ENCODE data around the gene HFM1. TPM values are rescaled to one million over a fixed set of nuclear protein-coding genes. Genes with fewer than 3 reads are reported as not detected.
"Not testable (repeated sequence)": the region's sequence is repeated elsewhere in the genome, so short reads cannot be mapped to it uniquely, and the experiment has no call there.

The HFM1 gene
- polyA plus RNA-seq, 1 donor = 1.6 TPM

DNA sequence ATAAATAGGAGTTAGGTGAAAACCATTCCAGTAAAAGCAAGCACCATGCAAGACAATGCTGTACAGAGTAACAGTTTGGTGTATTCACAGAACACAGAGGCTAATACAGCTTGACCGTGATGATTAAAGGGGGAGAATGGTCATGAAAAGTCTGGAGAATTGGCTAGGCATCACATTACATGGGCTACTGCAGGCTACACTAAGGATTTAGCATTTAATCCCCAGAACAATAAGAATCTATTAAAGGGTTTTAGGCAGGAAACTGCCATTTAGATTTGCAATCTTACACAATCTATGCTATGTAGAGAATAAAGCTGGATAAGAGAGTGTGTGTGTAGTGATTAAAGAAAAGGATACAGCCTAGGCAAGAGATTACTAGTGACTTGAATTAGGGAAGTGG is 30.6 kb downstream of the HFM1 start:
- DNase-seq (ENCODE audit: low read depth) = no peak

DNA sequence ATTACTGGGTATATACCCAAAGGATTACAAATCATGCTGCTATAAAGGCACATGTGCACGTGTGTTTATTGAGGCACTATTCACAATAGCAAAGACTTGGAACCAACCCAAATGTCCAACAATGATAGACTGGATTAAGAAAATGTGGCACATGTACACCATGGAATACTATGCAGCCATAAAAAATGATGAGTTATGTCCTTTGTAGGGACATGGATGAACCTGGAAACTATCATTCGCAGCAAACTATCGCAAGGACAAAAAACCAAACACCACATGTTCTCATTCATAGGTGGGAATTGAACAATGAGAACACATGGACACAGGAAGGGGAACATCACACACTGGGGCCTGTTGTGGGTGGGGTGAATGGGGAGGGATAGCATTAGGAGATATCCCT is 32.4 kb downstream of the HFM1 start:
- not testable (repeated sequence) for DNase-seq (ENCODE audit: low read depth)

- no peak for DNase-seq (ENCODE audit: low read depth)
Measured at GRCh38 chr1:91349524-91349923, 55.1 kb downstream of the HFM1 start.

DNA sequence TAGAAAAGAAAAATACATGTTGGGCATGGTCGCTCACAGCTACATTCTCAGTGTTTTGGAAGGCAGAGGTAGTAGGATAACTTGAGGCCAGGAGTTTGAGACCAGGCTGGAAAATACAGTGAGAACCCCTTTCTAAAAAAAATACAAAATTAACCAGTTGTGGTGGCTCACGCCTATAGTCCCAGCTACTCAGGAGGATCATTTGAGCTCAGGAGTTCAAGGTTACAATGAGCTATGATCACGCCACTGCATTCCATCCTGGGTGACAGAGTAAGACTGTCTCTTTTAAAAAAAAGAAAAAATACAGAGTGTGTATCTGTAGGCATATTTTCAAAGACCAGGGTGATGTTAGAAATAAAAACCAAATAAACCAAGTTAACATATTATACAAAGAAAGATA is 57.8 kb downstream of the HFM1 start:
- no peak for DNase-seq (ENCODE audit: low read depth)

- DNase-seq (ENCODE audit: low read depth) = no peak
Measured at GRCh38 chr1:91345395-91346005, 59.1 kb downstream of the HFM1 start.

- DNase-seq (ENCODE audit: low read depth) = no peak
Measured at GRCh38 chr1:91338501-91338900, 66.1 kb downstream of the HFM1 start.

- no peak for DNase-seq (ENCODE audit: low read depth)
Measured at GRCh38 chr1:91335603-91336002, 69.0 kb downstream of the HFM1 start.

- DNase-seq (ENCODE audit: low read depth) = no peak
Measured at GRCh38 chr1:91334856-91335255, 69.8 kb downstream of the HFM1 start.

GRCh38 chr1:91325456-91325855 is 79.2 kb downstream of the HFM1 start:
- DNase-seq (ENCODE audit: low read depth) = no peak

GRCh38 chr1:91314643-91315042 is 90.0 kb downstream of the HFM1 start:
- DNase-seq (ENCODE audit: low read depth) = no peak

GRCh38 chr1:91311672-91312071 is 93.0 kb downstream of the HFM1 start:
- DNase-seq (ENCODE audit: low read depth) = no peak

DNA sequence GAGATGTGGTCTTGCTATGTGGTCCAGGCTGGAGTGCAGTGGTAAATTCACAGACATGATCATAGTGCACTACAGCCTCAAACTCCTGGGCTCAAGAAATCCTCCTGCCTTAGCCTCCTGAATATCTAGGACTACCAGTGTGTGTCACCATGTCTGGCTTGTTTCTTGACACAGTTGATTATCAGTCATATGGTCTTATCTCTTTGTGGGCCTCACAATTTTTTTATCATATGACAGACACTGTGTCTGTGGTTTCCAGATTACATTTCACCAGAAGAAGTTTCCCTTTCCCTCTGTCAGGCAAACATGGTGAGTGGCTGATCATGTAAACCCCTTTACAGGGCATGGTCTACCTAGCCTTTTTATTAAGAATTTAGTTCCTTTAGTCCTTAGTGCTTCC is 96.1 kb downstream of the HFM1 start:
- no peak for DNase-seq (ENCODE audit: low read depth)

DNA sequence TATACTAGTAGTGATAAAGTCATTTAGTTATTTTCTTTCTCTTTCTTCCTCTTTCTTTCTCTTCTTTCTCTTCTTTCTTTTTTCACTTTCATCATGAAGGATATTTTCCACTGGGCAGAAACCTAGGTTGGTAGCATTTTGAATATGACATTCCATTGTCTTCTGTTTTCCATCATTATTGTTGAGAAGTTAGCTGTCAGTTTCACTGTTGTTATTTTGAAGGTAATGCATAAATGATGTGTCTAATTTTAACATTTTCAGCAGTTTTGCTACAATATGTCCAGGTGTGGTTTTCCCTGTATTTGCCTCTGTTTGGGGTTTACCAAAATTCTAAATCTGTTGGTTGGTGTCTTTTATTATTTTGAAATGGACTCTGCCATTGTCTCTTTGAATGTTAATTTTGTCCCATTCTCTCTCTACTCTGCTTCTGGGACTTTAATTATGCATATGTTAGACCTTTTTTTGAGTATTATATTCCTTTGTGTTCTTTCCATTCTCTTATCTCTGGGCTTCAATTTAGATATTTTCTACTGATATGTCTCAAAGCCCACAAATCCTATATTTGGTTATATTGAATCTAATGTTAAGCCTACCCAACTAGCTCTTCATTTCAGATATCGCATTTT is 96.7 kb downstream of the HFM1 start:
- DNase-seq (ENCODE audit: low read depth) = no peak

- DNase-seq (ENCODE audit: low read depth) = no peak
Measured at GRCh38 chr1:91303165-91303564, 101.5 kb downstream of the HFM1 start.

- DNase-seq (ENCODE audit: low read depth) = not testable (repeated sequence)
Measured at GRCh38 chr1:91288843-91289553, 115.6 kb downstream of the HFM1 start.

DNA sequence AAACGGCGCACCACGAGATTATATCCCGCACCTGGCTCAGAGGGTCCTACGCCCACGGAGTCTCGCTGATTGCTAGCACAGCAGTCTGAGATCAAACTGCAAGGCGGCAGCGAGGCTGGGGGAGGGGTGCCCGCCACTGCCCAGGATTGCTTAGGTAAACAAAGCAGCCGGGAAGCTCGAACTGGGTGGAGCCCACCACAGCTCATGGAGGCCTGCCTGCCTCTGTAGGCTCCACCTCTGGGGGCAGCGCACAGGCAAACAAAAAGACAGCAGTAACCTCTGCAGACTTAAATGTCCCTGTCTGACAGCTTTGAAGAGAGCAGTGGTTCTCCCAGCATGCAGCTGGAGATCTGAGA is 117.7 kb downstream of the HFM1 start:
- DNase-seq (ENCODE audit: low read depth) = not testable (repeated sequence)

DNA sequence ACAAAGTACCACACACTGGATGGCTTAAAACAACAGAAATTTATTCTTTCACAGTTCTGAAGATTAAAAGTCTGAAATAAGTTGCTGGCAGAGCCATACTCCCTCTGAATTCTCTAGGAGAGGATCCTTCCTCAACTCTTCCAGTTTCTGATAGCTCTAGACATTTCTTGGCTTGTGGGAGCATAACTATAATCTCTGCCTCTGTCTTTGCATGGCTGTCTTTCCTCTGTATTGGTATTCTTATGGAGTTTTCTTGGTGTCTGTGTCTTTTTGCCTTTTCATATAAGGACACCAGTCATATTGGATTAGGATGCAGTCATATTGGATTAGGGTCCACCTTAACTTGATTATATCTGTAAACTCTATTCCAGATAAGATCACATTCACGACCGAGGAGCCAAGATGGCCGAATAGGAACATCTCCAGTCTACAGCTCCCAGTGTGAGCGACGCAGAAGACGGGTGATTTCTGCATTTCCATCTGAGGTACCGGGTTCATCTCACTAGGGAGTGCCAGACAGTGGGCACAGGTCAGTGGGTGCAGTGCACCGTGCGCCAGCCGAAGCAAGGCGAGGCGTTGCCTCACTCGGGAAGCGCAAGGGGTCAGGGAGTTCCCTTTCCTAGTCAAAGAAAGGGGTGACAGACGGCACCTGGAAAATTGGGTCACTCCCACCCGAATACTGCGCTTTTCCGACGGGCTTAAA is 118.2 kb downstream of the HFM1 start:
- not testable (repeated sequence) for DNase-seq (ENCODE audit: low read depth)

DNA sequence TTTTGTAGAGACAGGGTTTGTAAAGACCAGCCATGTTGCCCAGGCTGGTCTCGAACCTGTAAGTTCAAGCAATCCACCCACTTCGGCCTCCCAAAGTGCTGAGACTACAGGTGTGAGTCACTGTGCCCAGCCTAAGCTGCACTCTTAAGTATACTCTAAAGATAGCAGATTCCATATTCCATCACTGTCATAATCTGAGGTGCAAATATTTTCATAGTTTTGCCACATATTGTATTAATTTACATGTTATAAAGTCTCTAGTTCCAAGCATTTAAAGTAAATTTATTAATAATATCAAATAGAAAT is 121.3 kb downstream of the HFM1 start:
- DNase-seq (ENCODE audit: low read depth) = no peak

DNA sequence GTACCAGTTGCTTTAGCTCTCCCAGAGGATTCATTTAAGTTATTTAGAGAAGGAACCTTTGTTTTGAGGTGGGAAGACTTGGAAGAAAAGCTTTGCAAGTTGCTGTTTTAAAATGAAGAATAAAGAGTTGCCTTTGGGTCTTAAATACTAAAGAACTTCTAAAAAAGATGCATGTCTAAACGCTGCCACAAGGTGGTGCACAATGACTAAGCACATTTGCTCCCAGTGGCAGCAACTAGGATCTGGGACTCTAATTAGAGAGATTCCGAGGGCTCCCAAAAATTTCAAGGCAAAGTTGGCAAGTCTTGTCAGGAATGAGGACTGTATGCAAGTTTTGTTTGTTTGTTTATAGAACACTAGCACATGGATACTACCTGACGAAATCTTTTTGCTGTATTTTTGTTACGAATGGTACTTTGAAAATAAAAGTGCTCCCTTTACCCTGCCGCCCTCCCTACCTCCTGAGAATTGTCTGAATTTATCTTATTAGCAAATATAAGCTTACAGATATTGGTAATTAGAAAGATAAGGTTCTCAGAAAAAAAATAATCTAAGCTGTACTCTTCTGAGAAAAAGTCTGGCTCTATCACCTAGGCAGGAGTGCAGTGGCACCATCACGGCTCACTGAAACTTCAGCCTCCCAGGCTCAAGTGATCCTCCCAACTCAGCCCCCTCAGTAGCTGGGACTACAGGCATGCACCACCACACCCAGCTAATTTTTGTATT is 121.8 kb downstream of the HFM1 start:
- DNase-seq (ENCODE audit: low read depth) = peak; percentile 43

- no peak for DNase-seq (ENCODE audit: low read depth)
Measured at GRCh38 chr1:91281782-91282181, 122.9 kb downstream of the HFM1 start.

GRCh38 chr1:91278754-91279153 is 125.9 kb downstream of the HFM1 start:
- DNase-seq (ENCODE audit: low read depth) = no peak

DNA sequence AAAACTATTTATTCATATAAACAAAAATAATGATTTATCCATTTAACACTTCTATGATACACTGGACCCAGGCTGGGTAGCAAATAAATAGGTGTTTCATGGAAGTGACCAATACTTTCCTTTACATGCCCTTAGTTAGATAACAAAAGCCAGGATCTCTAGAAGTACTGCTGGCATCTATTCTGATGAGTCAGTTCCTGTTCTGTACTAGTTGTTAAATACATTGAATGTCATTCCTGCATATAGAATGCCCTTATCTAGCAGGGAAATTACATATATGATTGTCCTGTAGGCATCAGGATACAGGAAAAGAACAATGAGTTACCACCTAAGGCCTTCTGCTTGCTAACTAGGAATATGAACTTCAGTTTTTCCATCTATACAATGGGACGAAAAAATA is 130.8 kb downstream of the HFM1 start:
- DNase-seq (ENCODE audit: low read depth) = no peak

All from forelimb muscle (tissue), 1 donor.